Left lung (tissue), 10 donors: ENCODE results near the gene WDFY2. TPM values are rescaled to one million over a fixed set of nuclear protein-coding genes. Genes with fewer than 3 reads are reported as not detected.

Experiments
- ATAC-seq: fragments of 200-7000 bp; cut with Tn5 transposase; one replicate; pipeline ENCODE4 v1.9.1; 2020; ENCODE audit warnings: moderate library complexity
- DNase-seq, 4 donors: peaks; one replicate each; pipeline ENCODE4 v3.0.0-alpha.2; 2013 to 2020
- H3K27ac ChIP-seq, 2 donors: fragments of 200-600 bp; sonication (generic) in 1 of 2; one replicate each; pipeline versions ENCODE4 v1.5.0 to v1.8.0; 2020 to 2021
- H3K27me3 ChIP-seq, 2 donors: fragments of 200-600 bp; sonication (generic) in 1 of 2; one replicate each; pipeline versions ENCODE4 v1.5.0 to v1.8.0; 2020 to 2021
- H3K36me3 ChIP-seq, 2 donors: fragments of 200-600 bp; sonication (generic) in 1 of 2; one replicate each; pipeline versions ENCODE4 v1.5.0 to v1.8.0; 2020 to 2021
- H3K4me1 ChIP-seq, 2 donors: fragments of 200-600 bp; one replicate each; pipeline ENCODE4 v1.8.0; 2021
- H3K4me3 ChIP-seq, 2 donors: fragments of 200-600 bp; sonication (generic) in 1 of 2; one replicate each; pipeline versions ENCODE4 v1.5.0 to v1.8.0; 2020 to 2021; ENCODE audit warnings: mild to moderate bottlenecking in 1 of 2
- H3K9me3 ChIP-seq, 2 donors: fragments of 200-600 bp; sonication (generic) in 1 of 2; one replicate each; pipeline versions ENCODE4 v1.5.0 to v1.8.0; 2020 to 2021
- intact Hi-C, 2 donors: fragments of 100-400 bp; cut with DNase I; formaldehyde crosslinking; loops; one replicate each; pipeline versions ENCODE4 v1.11.2 to v1.14.2; 2022
- polyA plus RNA-seq, 6 donors: library from polyadenylated mRNA; unstranded; fragments of 120-200 nt; gene quantifications; one replicate each; pipeline ENCODE4 v1.2.1, GENCODE V29; 2013; ENCODE audit not compliant: insufficient read length in 6 of 6
- total RNA-seq, 2 donors: library from RNA; stranded (reverse); fragmentation: NEBNext Ultra II Directional; extraction: Animal tissue kit (Norgen Biotek cat#: 25700); gene quantifications; one replicate each; pipeline ENCODE4 v1.2.1, GENCODE V29; 2021
- TF ChIP-seq, protein P1 (sequence below), 2 donors: fragments of 200-600 bp; sonication (generic) in 1 of 2; IDR thresholded peaks; one replicate each; pipeline versions ENCODE4 v1.5.0 to v1.8.0; 2021; ENCODE audit warnings: antibody characterized with exemption in 2 of 2
- donor health status: DM: no; HTN: yes; CAD: no.
- donor health status: DM: no; HTN: no; CAD: no.

The WDFY2 gene
- total and polyA plus RNA-seq, 8 donors: 9.7 to 33.3 (median 22.1) TPM

DNA sequence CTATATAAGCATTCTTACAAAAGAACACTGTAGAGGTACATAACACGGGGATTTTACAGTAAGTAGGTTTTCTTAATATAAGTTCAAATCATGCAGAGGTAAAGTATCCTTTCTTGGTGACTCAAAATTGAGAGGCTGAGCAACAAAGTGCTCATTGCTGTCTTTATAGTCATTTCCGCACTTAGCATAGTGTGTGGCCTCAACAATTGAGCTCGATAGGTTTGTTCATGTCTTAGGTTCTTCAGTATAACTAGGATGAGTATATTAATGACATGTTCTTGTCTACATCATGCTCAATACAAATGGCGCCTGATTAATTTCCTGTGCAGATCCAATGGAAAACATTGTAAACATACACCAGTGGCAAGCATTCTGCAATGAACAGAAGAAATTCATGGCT lies 1.4 kb downstream of the WDFY2 start:
- Histone ChIP-seq H3K9me3 (no peaks in the 10 kb centered on the region), H3K4me3 (peak overlapping the region; percentile 97 to 99), H3K27me3 (no peaks in the 10 kb centered on the region), H3K27ac (peak overlapping the region; percentile 92 to 93), H3K4me1 (peaks cover 22 to 53% of the 10 kb centered on the region in 2 donors), H3K36me3 (no peaks in the 10 kb centered on the region)
- TF ChIP-seq, protein P1, sequence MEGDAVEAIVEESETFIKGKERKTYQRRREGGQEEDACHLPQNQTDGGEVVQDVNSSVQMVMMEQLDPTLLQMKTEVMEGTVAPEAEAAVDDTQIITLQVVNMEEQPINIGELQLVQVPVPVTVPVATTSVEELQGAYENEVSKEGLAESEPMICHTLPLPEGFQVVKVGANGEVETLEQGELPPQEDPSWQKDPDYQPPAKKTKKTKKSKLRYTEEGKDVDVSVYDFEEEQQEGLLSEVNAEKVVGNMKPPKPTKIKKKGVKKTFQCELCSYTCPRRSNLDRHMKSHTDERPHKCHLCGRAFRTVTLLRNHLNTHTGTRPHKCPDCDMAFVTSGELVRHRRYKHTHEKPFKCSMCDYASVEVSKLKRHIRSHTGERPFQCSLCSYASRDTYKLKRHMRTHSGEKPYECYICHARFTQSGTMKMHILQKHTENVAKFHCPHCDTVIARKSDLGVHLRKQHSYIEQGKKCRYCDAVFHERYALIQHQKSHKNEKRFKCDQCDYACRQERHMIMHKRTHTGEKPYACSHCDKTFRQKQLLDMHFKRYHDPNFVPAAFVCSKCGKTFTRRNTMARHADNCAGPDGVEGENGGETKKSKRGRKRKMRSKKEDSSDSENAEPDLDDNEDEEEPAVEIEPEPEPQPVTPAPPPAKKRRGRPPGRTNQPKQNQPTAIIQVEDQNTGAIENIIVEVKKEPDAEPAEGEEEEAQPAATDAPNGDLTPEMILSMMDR (IDR thresholded peaks at IDR 0.05): no peak
- DNase-seq (no peak), ATAC-seq (no peak)
- intact Hi-C loops: loop anchor here in 1 of 2 donors (10.0 kb wide), 2 partner anchors 131 to 209 kb away; partner anchors contain the start of gene INTS6

DNA sequence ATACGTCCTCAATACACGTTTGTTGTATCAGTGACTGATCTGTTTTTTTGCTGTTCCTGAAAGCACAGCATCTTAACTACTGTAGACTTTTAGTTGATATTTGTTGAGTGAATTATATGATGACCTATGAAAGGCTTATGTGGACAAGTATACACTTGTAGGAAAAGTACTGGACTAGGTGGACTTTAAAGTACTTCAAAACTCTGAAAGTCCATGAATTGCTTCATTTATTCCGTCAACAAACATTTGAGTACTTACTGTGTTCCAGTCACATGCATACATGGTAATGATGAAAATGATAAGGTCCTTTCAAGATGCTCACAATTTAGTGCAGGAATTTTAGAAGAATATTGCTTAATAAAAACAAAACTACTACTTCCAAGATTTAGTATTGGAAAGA lies 3.1 kb downstream of the WDFY2 start:
- no peaks in the 10 kb centered on the region for H3K27me3 ChIP-seq
- TF ChIP-seq, protein P1 (IDR thresholded peaks at IDR 0.05): no peak
- H3K36me3 ChIP-seq: no peaks in the 10 kb centered on the region
- no peak for ATAC-seq
- intact Hi-C loops: loop anchor here in 1 of 2 donors (10.0 kb wide), 2 partner anchors 133 to 207 kb away; partner anchors contain the start of gene INTS6
- H3K4me3 ChIP-seq: no peak overlapping the region
- no peaks in the 10 kb centered on the region for H3K9me3 ChIP-seq
- no peak overlapping the region for H3K27ac ChIP-seq
- peaks cover 26 to 67% of the 10 kb centered on the region in 2 donors for H3K4me1 ChIP-seq
- DNase-seq: no peak

DNA sequence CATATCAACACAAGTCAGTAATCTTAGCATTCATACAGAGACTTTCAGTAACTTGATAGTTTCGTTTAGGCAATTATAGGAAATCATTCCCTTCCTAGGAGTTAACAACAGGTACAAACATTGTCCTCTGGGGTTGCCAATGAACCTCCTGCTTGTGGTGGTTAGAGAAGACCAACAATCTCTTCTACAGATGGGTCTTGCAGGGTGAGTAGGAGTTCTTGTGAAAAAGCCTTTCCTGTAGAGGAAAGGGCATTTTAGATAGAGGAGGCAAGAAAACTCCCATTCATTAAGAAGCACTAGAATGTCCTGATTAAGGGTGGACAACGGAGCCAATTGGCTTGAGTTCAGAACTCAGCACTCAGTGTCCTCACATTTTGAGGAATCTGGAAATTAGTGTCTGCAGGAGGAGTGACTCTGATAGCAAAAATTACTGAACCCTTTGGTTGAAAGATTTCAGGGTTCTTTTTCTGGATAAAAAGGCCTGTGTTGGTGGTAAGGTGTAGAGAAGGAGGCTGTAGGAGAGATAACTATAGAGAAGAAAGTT lies 4.2 kb downstream of the WDFY2 start:
- H3K4me3 ChIP-seq: no peak overlapping the region
- intact Hi-C loops: loop anchor here in 1 of 2 donors (10.0 kb wide), 2 partner anchors 134 to 206 kb away; partner anchors contain the start of gene INTS6
- DNase-seq: no peak
- no peak overlapping the region for H3K27ac ChIP-seq
- H3K4me1 ChIP-seq: peaks cover 21 to 62% of the 10 kb centered on the region in 2 donors
- H3K9me3 ChIP-seq: no peaks in the 10 kb centered on the region
- H3K27me3 ChIP-seq: no peaks in the 10 kb centered on the region
- H3K36me3 ChIP-seq: no peaks in the 10 kb centered on the region
- TF ChIP-seq, protein P1 (IDR thresholded peaks at IDR 0.05): no peak
- ATAC-seq: no peak

DNA sequence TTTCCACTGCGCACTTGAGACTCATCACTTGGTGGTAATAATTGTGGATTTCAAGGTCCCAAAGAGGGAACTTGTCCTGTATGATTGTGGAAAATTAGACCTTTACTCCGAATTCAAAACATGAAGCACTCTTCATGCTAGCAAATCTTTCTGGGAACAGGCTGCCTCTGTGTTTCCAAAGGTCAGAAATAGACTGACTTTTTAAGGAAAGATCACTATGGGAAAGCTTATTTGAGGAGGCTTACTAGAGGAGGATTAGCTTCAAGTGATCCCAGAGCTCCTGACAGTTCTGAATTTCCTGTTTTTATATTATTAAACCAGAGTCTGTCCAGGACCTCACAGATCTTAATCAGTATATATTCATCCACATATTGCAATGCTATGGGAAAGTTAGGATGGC lies 5.5 kb downstream of the WDFY2 start:
- Histone ChIP-seq H3K9me3 (no peaks in the 10 kb centered on the region), H3K27me3 (no peaks in the 10 kb centered on the region), H3K4me3 (no peak overlapping the region), H3K36me3 (no peaks in the 10 kb centered on the region), H3K27ac (no peak overlapping the region), H3K4me1 (peaks cover 20 to 61% of the 10 kb centered on the region in 2 donors)
- ATAC-seq: no peak
- DNase-seq: no peak
- TF ChIP-seq, protein P1 (IDR thresholded peaks at IDR 0.05): no peak
- intact Hi-C loops: loop anchor here in 1 of 2 donors (10.0 kb wide), 2 partner anchors 135 to 205 kb away; partner anchors contain the start of gene INTS6

DNA sequence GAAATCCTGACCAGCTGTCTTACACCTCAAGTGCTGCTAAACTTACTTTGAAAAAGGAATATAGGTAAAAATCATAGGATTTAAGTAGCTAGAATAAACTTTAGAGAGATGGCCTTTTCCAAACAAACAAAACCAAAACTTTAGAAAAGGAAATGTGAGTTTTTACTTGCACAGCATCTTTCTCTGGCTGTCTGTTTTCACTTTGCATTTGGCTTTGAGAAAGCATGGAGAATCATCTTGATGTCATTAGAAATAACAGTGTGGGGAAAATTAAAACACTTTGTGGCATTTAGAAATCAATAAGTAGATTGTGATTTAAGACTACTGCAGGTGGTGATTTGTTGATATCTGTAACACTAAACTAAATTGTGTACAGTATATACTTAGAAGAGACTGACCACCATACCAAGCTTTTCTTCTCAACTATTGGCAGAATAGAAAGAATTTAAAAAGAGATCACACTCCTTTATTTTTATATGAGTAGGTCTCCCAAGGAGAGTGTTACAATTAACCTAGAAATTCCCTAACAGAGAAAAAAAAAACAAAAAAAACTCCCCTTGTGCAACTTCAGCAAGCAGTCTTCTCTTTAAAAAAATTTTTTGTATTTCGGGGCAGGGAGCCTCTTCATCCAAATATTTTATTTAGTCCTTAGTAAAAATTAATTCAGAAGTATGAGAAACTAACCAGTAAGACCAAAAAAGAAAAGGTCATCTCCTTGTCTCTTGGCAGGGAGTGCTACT lies 6.1 kb downstream of the WDFY2 start:
- no peak overlapping the region for H3K4me3 ChIP-seq
- H3K36me3 ChIP-seq: no peaks in the 10 kb centered on the region
- H3K4me1 ChIP-seq: peaks cover 20 to 66% of the 10 kb centered on the region in 2 donors
- TF ChIP-seq, protein P1 (IDR thresholded peaks at IDR 0.05): no peak
- H3K27me3 ChIP-seq: no peaks in the 10 kb centered on the region
- DNase-seq (no peak), ATAC-seq (no peak)
- H3K27ac ChIP-seq: peak overlapping the region; percentile 45 to 51
- intact Hi-C loops: no loop called here
- no peaks in the 10 kb centered on the region for H3K9me3 ChIP-seq
